Measurements from ENCODE around the gene STAMBP. TPM values are rescaled to one million over a fixed set of nuclear protein-coding genes. Genes with fewer than 3 reads are reported as not detected.

The STAMBP gene
- total and polyA plus RNA-seq, 2 of the 13 experiments (the other 11 are each of a cell fraction or from before 2014, with no cell fraction given) = 49.6 to 53.2 TPM

DNA sequence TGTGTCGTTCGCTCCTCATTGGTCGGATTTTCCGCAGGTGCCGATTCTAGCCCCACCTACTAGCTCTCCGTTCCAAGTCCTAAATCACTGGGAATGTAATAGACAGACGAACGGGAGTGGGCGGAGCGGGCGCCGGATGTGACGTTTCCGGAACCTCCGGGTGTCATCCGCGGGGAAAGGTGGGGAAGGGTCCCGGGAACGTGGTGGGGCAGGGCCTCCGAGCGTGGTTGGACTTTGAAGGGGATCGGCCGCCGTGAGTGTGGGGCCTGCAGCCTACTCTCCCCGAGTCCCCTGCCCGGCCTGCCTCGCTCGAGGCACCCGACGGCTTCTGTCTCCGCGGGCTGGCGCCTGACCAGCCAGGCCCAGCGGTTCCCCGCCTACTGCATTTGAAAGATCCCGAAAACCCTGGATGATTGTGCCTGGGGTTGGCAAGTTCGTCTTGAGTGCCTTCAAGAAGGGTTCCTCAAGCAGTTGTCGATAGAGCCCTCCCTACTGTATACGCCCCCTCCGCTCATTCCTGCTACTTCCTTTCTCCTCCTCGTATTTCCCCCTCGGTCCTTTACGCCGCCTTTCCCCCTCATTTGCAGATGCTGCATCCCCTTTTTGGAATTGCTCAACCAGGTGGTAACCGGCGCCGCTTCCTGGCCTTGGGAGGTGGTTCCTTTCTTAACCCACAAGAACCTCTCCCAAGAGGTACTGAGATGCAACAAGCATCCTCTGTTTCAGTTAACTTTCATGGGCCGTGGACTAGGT is at the start of gene STAMBP (continued):
- TF ChIP-seq USF2 (IDR thresholded peaks at IDR 0.05; ENCODE audit: low read depth, low read length) = peak; percentile 57
- peak; percentile 66; the same call in 1 of the 2 replicates for TF ChIP-seq USF2 (CRISPR knock-in tag; IDR thresholded peaks at IDR 0.05; ENCODE audit: borderline replicate concordance)
- no peak for TF ChIP-seq RBM22 (optimal IDR thresholded peaks at IDR 0.05; ENCODE audit: low read length)
- TF ChIP-seq THAP11 (CRISPR knock-in tag; IDR thresholded peaks at IDR 0.05) = peak; percentile 88
- TF ChIP-seq TAF15 (IDR thresholded peaks at IDR 0.05; ENCODE audit: low read depth, low read length, poor library complexity, severe bottlenecking) = no peak
- no peak for TF ChIP-seq TBL1XR1 (IDR thresholded peaks at IDR 0.05; ENCODE audit: borderline replicate concordance, low read length, partially characterized antibody)
- no peak for TF ChIP-seq ETV6 (CRISPR knock-in tag; conservative IDR thresholded peaks at IDR 0.05)
- no peak; the same call in 1 of the 2 replicates for TF ChIP-seq TOE1 (CRISPR knock-in tag; IDR thresholded peaks at IDR 0.05)
- TF ChIP-seq ELF1 (CRISPR knock-in tag; IDR thresholded peaks at IDR 0.05) = peak; percentile 92
- no peak; the same call in 1 of the 2 replicates for TF ChIP-seq ZXDC (CRISPR knock-in tag; IDR thresholded peaks at IDR 0.05)
- TF ChIP-seq ZNF556 (CRISPR knock-in tag; IDR thresholded peaks at IDR 0.05; ENCODE audit: borderline replicate concordance) = no peak
- TF ChIP-seq RARA (CRISPR knock-in tag; IDR thresholded peaks at IDR 0.05) = peak; percentile 39; the same call in 1 of the 2 replicates
- peak; percentile 93 for TF ChIP-seq YEATS4 (CRISPR knock-in tag; IDR thresholded peaks at IDR 0.05; ENCODE audit: borderline replicate concordance)
- TF ChIP-seq CBX2 (IDR thresholded peaks at IDR 0.05; ENCODE audit: low read depth, low read length) = no peak
- TF ChIP-seq CBX2 (CRISPR knock-in tag; IDR thresholded peaks at IDR 0.05; ENCODE audit: low read depth) = no peak
- TF ChIP-seq ZSCAN29 (CRISPR knock-in tag; conservative IDR thresholded peaks at IDR 0.05) = no peak
- no peak for TF ChIP-seq RFX3 (CRISPR knock-in tag; IDR thresholded peaks at IDR 0.05)
- no peak for TF ChIP-seq ZSCAN21 (CRISPR knock-in tag; IDR thresholded peaks at IDR 0.05; ENCODE audit: borderline replicate concordance)
- TF ChIP-seq, protein P1, sequence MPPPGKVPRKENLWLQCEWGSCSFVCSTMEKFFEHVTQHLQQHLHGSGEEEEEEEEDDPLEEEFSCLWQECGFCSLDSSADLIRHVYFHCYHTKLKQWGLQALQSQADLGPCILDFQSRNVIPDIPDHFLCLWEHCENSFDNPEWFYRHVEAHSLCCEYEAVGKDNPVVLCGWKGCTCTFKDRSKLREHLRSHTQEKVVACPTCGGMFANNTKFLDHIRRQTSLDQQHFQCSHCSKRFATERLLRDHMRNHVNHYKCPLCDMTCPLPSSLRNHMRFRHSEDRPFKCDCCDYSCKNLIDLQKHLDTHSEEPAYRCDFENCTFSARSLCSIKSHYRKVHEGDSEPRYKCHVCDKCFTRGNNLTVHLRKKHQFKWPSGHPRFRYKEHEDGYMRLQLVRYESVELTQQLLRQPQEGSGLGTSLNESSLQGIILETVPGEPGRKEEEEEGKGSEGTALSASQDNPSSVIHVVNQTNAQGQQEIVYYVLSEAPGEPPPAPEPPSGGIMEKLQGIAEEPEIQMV (CRISPR knock-in tag; IDR thresholded peaks at IDR 0.05; ENCODE audit: low read depth) = peak; percentile 42; the same call in 1 of the 2 replicates
- TF ChIP-seq HOXA9 (CRISPR knock-in tag; IDR thresholded peaks at IDR 0.05; ENCODE audit: borderline replicate concordance) = no peak
- TF ChIP-seq ZBTB8A (CRISPR knock-in tag; IDR thresholded peaks at IDR 0.05; ENCODE audit: borderline replicate concordance, low read depth) = no peak
- no peak for TF ChIP-seq NR2F6 (IDR thresholded peaks at IDR 0.05)
- TF ChIP-seq NR2F6 (CRISPR knock-in tag; IDR thresholded peaks at IDR 0.05) = 0 out of 2 replicates have a peak, but pooled peaks have one; percentile 24
- TF ChIP-seq ZNF75D (CRISPR knock-in tag; IDR thresholded peaks at IDR 0.05; ENCODE audit: borderline replicate concordance) = no peak
- TF ChIP-seq CHCHD3 (CRISPR knock-in tag; IDR thresholded peaks at IDR 0.05) = no peak
